ENCODE results near the gene TRIM47. TPM values are rescaled to one million over a fixed set of nuclear protein-coding genes. Genes with fewer than 3 reads are reported as not detected.

Gene TRIM47
- total RNA-seq, 2 experiments from 2014 or later, result 25.9 to 41.9 TPM

DNA sequence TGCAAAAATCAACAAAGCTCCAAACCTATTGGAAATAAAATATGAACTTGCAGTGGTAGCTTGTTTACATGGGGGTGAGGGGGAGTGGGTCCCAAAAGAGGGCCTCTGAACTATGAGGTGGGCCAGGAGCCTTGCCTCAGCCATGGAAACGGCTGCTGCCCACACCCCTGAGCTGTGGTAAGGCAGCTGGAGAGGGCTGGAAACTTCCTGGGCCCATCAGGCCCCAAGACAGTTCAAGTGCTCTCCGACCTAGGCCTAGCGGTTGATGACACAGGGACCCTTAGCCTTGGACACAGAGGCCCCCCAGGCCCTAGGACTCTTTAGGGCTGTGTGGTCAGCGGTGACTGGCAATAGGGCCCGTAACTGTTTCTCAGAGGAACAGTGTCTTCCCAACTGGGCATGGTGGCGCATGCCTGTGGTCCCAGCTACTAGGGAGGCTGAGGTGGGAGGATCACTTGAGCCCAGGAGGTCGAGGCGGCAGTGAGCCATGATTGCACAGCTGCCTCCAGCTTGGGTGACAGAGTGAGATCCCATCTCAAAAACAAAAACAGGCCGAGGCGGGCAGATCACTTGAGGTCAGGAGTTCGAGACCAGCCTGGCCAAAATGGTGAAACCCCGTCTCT is 52.5 kb downstream of the TRIM47 start:
- CTCF ChIA-PET (ENCODE audit: unreplicated experiment), result interaction anchor here (1.4 to 1.8 kb wide), 2 partner anchors 10 to 30 kb away, joined by 4 to 7 read pairs; no protein-coding TSS in a partner anchor
- no TSS peak for BruUV-seq (replicated peaks)
- Histone ChIP-seq H2AFZ (ENCODE audit: low read length) (no peak overlapping the region), H3K9me3 (ENCODE audit: low read length) (no peaks in the 10 kb centered on the region), H3K9me2 (ENCODE audit: insufficient read depth, low read length) (no peaks in the 10 kb centered on the region), H3K4me3 (ENCODE audit: low read depth, low read length, poor library complexity, severe bottlenecking) (no peak overlapping the region), H3K36me3 (ENCODE audit: insufficient read depth, low read length) (peaks cover 38% of the 10 kb centered on the region), H3K4me1 (ENCODE audit: insufficient read depth, low read length, poor library complexity, severe bottlenecking) (peaks cover 20% of the 10 kb centered on the region), H3K79me2 (ENCODE audit: insufficient read depth, low read depth, low read length) (no peaks in the 10 kb centered on the region), H3K4me2 (ENCODE audit: low read length) (no peak overlapping the region), H4K20me1 (ENCODE audit: insufficient read depth, low read length) (no peaks in the 10 kb centered on the region), H3K27ac (ENCODE audit: low read depth, low read length, poor library complexity, severe bottlenecking) (no peak overlapping the region)
- intact Hi-C loops (cut with micrococcal nuclease; ENCODE audit: unreplicated experiment), result loop anchor here (2.0 kb wide), 1 partner anchor 41 kb away; the partner anchor contains the start of gene UNK
- TF ChIP-seq, protein P1, sequence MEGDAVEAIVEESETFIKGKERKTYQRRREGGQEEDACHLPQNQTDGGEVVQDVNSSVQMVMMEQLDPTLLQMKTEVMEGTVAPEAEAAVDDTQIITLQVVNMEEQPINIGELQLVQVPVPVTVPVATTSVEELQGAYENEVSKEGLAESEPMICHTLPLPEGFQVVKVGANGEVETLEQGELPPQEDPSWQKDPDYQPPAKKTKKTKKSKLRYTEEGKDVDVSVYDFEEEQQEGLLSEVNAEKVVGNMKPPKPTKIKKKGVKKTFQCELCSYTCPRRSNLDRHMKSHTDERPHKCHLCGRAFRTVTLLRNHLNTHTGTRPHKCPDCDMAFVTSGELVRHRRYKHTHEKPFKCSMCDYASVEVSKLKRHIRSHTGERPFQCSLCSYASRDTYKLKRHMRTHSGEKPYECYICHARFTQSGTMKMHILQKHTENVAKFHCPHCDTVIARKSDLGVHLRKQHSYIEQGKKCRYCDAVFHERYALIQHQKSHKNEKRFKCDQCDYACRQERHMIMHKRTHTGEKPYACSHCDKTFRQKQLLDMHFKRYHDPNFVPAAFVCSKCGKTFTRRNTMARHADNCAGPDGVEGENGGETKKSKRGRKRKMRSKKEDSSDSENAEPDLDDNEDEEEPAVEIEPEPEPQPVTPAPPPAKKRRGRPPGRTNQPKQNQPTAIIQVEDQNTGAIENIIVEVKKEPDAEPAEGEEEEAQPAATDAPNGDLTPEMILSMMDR (conservative IDR thresholded peaks at IDR 0.05; ENCODE audit: low read length), result no peak
- no peak for TF ChIP-seq EZH2phosphoT487 (IDR thresholded peaks at IDR 0.05; ENCODE audit: borderline replicate concordance, low read depth, low read length)
- POLR2A ChIA-PET, result interaction anchor here (1.8 kb wide), 1 partner anchor 42 kb away, joined by 8 read pairs; the partner anchor contains the start of gene UNK
- DNase-seq (ENCODE audit: low spot score), result no peak

DNA sequence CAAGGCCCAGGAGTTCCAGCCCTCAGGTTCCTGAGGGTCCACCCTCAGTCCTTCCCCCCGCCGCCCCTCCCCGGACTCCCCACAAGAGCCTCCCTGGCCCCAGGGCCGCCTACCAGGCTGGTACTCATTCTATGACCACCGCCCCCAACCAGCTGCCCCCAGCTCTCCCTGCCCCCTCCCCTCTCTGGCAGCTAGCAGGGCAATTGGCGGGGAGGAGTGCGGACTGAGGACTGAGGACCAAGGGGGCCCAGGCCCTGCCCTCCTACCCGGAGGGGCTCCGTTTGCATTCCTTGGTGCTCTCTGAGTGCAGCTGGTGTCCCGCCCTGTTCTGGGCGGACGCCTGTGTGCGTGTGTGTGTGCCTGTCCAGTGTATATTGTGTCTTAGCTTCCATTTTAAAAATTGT is 53.2 kb downstream of the TRIM47 start:
- Histone ChIP-seq H2AFZ (ENCODE audit: low read length) (no peak overlapping the region), H3K36me3 (ENCODE audit: insufficient read depth, low read length) (peaks cover 46% of the 10 kb centered on the region), H3K4me2 (ENCODE audit: low read length) (no peak overlapping the region), H3K27ac (ENCODE audit: low read depth, low read length, poor library complexity, severe bottlenecking) (no peak overlapping the region), H4K20me1 (ENCODE audit: insufficient read depth, low read length) (no peaks in the 10 kb centered on the region), H3K79me2 (ENCODE audit: insufficient read depth, low read depth, low read length) (no peaks in the 10 kb centered on the region), H3K9me2 (ENCODE audit: insufficient read depth, low read length) (no peaks in the 10 kb centered on the region), H3K4me1 (ENCODE audit: insufficient read depth, low read length, poor library complexity, severe bottlenecking) (peaks cover 20% of the 10 kb centered on the region), H3K4me3 (ENCODE audit: low read depth, low read length, poor library complexity, severe bottlenecking) (no peak overlapping the region), H3K9me3 (ENCODE audit: low read length) (no peaks in the 10 kb centered on the region)
- ChIA-PET CTCF (ENCODE audit: unreplicated experiment) (no interaction called here), POLR2A (interaction anchor here (1.0 kb wide), 1 partner anchor 39 kb away, joined by 3 read pairs; no protein-coding TSS in a partner anchor)
- intact Hi-C loops (cut with micrococcal nuclease; ENCODE audit: unreplicated experiment), result no loop called here
- DNase-seq (ENCODE audit: low spot score), result no peak
- no TSS peak for BruUV-seq (replicated peaks)
- TF ChIP-seq EZH2phosphoT487 (IDR thresholded peaks at IDR 0.05; ENCODE audit: borderline replicate concordance, low read depth, low read length), result no peak
- TF ChIP-seq, protein P1 (conservative IDR thresholded peaks at IDR 0.05; ENCODE audit: low read length), result no peak

DNA sequence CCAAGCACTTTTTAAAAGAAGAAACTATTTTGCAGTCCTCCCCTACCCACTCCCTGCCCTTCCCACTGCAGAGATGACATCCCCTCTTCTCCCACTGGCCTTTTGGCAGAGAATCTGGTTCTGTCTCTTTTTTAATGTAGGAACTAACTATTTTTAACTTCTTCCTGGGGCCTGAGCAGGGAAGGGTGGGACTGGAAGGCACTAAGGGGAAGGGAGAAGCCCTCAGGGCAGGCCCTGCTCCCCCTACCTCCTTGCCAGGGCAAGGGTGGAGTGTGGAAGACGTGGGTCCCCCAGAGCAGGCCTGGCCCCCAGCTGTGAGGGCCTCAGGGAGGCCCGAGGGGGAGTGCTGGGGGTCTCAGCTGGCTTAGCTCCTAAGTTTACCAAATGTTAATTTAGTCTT is 53.7 kb downstream of the TRIM47 start:
- H4K20me1 ChIP-seq (ENCODE audit: insufficient read depth, low read length), result no peaks in the 10 kb centered on the region
- H3K27ac ChIP-seq (ENCODE audit: low read depth, low read length, poor library complexity, severe bottlenecking), result no peak overlapping the region
- no peak overlapping the region for H2AFZ ChIP-seq (ENCODE audit: low read length)
- no peaks in the 10 kb centered on the region for H3K9me2 ChIP-seq (ENCODE audit: insufficient read depth, low read length)
- H3K4me3 ChIP-seq (ENCODE audit: low read depth, low read length, poor library complexity, severe bottlenecking), result no peak overlapping the region
- no TSS peak for BruUV-seq (replicated peaks)
- H3K36me3 ChIP-seq (ENCODE audit: insufficient read depth, low read length), result peaks cover 50% of the 10 kb centered on the region
- intact Hi-C loops (cut with micrococcal nuclease; ENCODE audit: unreplicated experiment), result no loop called here
- ChIA-PET CTCF (ENCODE audit: unreplicated experiment) (no interaction called here), POLR2A (interaction anchor here (1.0 kb wide), 1 partner anchor 39 kb away, joined by 3 read pairs; no protein-coding TSS in a partner anchor)
- no peaks in the 10 kb centered on the region for H3K79me2 ChIP-seq (ENCODE audit: insufficient read depth, low read depth, low read length)
- peaks cover 20% of the 10 kb centered on the region for H3K4me1 ChIP-seq (ENCODE audit: insufficient read depth, low read length, poor library complexity, severe bottlenecking)
- DNase-seq (ENCODE audit: low spot score), result no peak
- no peak overlapping the region for H3K4me2 ChIP-seq (ENCODE audit: low read length)
- TF ChIP-seq EZH2phosphoT487 (IDR thresholded peaks at IDR 0.05; ENCODE audit: borderline replicate concordance, low read depth, low read length), result no peak
- TF ChIP-seq, protein P1 (conservative IDR thresholded peaks at IDR 0.05; ENCODE audit: low read length), result no peak
- H3K9me3 ChIP-seq (ENCODE audit: low read length), result no peaks in the 10 kb centered on the region
